ENCODE results near the gene CRYBB3. TPM values are rescaled to one million over a fixed set of nuclear protein-coding genes. Genes with fewer than 3 reads are reported as not detected.

Gene CRYBB3
- total and polyA plus RNA-seq, 2 of the 13 experiments (the other 11 are each of a cell fraction or from before 2014, with no cell fraction given), result 0.18 to 0.28 TPM

GRCh38 chr22:25193130-25193529 is 6.5 kb upstream of the CRYBB3 start (continued):
- TF ChIP-seq NFAT5 (CRISPR knock-in tag; IDR thresholded peaks at IDR 0.05) (no peak), ZNF234 (CRISPR knock-in tag; conservative IDR thresholded peaks at IDR 0.05) (no peak), ATF4 (CRISPR knock-in tag; IDR thresholded peaks at IDR 0.05) (no peak), ZNF615 (CRISPR knock-in tag; IDR thresholded peaks at IDR 0.05; ENCODE audit: borderline replicate concordance) (no peak), ZNF224 (CRISPR knock-in tag; IDR thresholded peaks at IDR 0.05) (no peak), IRF1 (CRISPR knock-in tag; IDR thresholded peaks at IDR 0.05; ENCODE audit: low read depth) (no peak), ZNF616 (CRISPR knock-in tag; IDR thresholded peaks at IDR 0.05; ENCODE audit: low read depth) (no peak), STAT6 (CRISPR knock-in tag; IDR thresholded peaks at IDR 0.05; ENCODE audit: borderline replicate concordance) (no peak), SALL2 (CRISPR knock-in tag; IDR thresholded peaks at IDR 0.05) (no peak), ZNF761 (CRISPR knock-in tag; conservative IDR thresholded peaks at IDR 0.05) (no peak), POLR2AphosphoS2 (IDR thresholded peaks at IDR 0.05; ENCODE audit: low read depth, low read length) (no peak), ZNF850 (CRISPR knock-in tag; conservative IDR thresholded peaks at IDR 0.05) (no peak), EEA1 (CRISPR knock-in tag; IDR thresholded peaks at IDR 0.05; ENCODE audit: borderline replicate concordance) (no peak), MAFG (CRISPR knock-in tag; IDR thresholded peaks at IDR 0.05) (no peak), TCF7L2 (IDR thresholded peaks at IDR 0.05; ENCODE audit: low read depth, low read length) (no peak)

Data from HepG2 (cell line).